Natural killer cell (primary cell): ENCODE data around the gene MICU2. TPM values are rescaled to one million over a fixed set of nuclear protein-coding genes. Genes with fewer than 3 reads are reported as not detected.

Experiments
- ATAC-seq, 3 donors: fragments of 150-1000 bp in 2 of 3; fragments of 200-7000 bp in 1 of 3; cut with Tn5 transposase; 1 replicate in 1 of 3; 2 replicates in 2 of 3; pipeline ENCODE4 v1.10.0; 2021; ENCODE audit warnings: mild to moderate bottlenecking in 2 of 3, moderate library complexity in 2 of 3
- DNase-seq, 2 donors: peaks; one replicate each; pipeline versions ENCODE4 v3.0.0 to v3.0.0-alpha.2; 2013 to 2021; ENCODE audit warnings: mixed read lengths in 1 of 2
- H3K27ac ChIP-seq: one replicate; pipeline ENCODE4 v1.5.1; 2013; ENCODE audit warnings: mild to moderate bottlenecking, low read length
- H3K27me3 ChIP-seq: one replicate; pipeline ENCODE4 v1.6.1; 2013; ENCODE audit warnings: low read length; ENCODE audit not compliant: control insufficient read depth, insufficient read depth
- H3K36me3 ChIP-seq: one replicate; pipeline ENCODE4 v1.6.1; 2013; ENCODE audit warnings: low read length; ENCODE audit not compliant: control insufficient read depth, insufficient read depth
- H3K4me1 ChIP-seq: one replicate; pipeline ENCODE4 v1.6.1; 2013; ENCODE audit warnings: low read length; ENCODE audit not compliant: control insufficient read depth, insufficient read depth
- H3K4me3 ChIP-seq: one replicate; pipeline ENCODE4 v1.5.1; 2013; ENCODE audit warnings: low read length
- H3K9me3 ChIP-seq: one replicate; pipeline ENCODE4 v1.6.1; 2013; ENCODE audit warnings: low read length; ENCODE audit not compliant: control insufficient read depth, insufficient read depth
- H3K27ac Mint-ChIP-seq, 2 donors: one replicate each; pipeline ENCODE4 v1.8.0; 2022; ENCODE audit warnings: mild to moderate bottlenecking in 2 of 2, mixed read lengths in 2 of 2, moderate library complexity in 1 of 2
- H3K27me3 Mint-ChIP-seq, 2 donors: one replicate each; pipeline ENCODE4 v1.8.0; 2022; ENCODE audit warnings: low read depth in 2 of 2, mixed read lengths in 2 of 2
- H3K36me3 Mint-ChIP-seq: one replicate; pipeline ENCODE4 v1.8.0; 2022; ENCODE audit warnings: mixed read lengths
- H3K4me1 Mint-ChIP-seq, 2 donors: one replicate each; pipeline ENCODE4 v1.8.0; 2022; ENCODE audit warnings: mixed read lengths in 2 of 2
- H3K4me3 Mint-ChIP-seq: one replicate; pipeline ENCODE4 v1.8.0; 2022; ENCODE audit warnings: mild to moderate bottlenecking, moderate library complexity, mixed read lengths
- H3K9me3 Mint-ChIP-seq, 2 donors: one replicate each; pipeline ENCODE4 v1.8.0; 2022; ENCODE audit warnings: mixed read lengths in 2 of 2
- CTCF ChIP-seq: fragments of 200-600 bp; IDR thresholded peaks from one replicate; pipeline ENCODE4 v1.8.0; 2022; ENCODE audit warnings: antibody characterized with exemption
- WGBS: methylation state at CpG from one replicate; pipeline ENCODE4 v1.1.7; 2013; ENCODE audit warnings: missing lambda C conversion rate; ENCODE audit not compliant: insufficient coverage; 5-methylcytosine and 5-hydroxymethylcytosine counted together
- intact Hi-C: fragments of 100-400 bp; cut with micrococcal nuclease; formaldehyde crosslinking; loops from one replicate; pipeline ENCODE4 v1.14.2; 2022
- total RNA-seq, 4 donors: library from RNA; stranded (reverse); fragments of 120-200 nt in 1 of 4; gene quantifications; one replicate each; pipeline versions ENCODE4 v1.2.3 to v1.2.4, GENCODE V29; 2013 to 2022

The MICU2 gene
- total RNA-seq, 3 donors from 2014 or later (not counting 1 experiment from before 2014, with no cell fraction given) = 40.2 to 47.1 (median 41.4) TPM

- no peak for ATAC-seq
- no peaks in the 10 kb centered on the region for H3K4me1 Mint-ChIP-seq
- no peak overlapping the region for H3K27ac Mint-ChIP-seq
- Histone ChIP-seq H3K27me3 (no peaks in the 10 kb centered on the region), H3K9me3 (no peaks in the 10 kb centered on the region), H3K27ac (no peak overlapping the region), H3K4me3 (no peak overlapping the region), H3K36me3 (no peaks in the 10 kb centered on the region), H3K4me1 (no peaks in the 10 kb centered on the region)
- peaks cover 10 to 26% of the 10 kb centered on the region in 2 donors for H3K27me3 Mint-ChIP-seq
- intact Hi-C loops = no loop called here
- H3K9me3 Mint-ChIP-seq = no peaks in the 10 kb centered on the region
- H3K36me3 Mint-ChIP-seq = no peaks in the 10 kb centered on the region
- DNase-seq = no peak
- WGBS = 80% methylated on average over 3 of the region's 3 CpGs
- no peak overlapping the region for H3K4me3 Mint-ChIP-seq
- no peak for TF ChIP-seq CTCF
These were observed 12.9 kb upstream of the MICU2 start for GRCh38 chr13:21616880-21617279.

- Mint-ChIP-seq H3K4me3 (no peak overlapping the region), H3K27me3 (peaks cover 10 to 21% of the 10 kb centered on the region in 2 donors), H3K4me1 (no peaks in the 10 kb centered on the region), H3K27ac (no peak overlapping the region), H3K9me3 (no peaks in the 10 kb centered on the region), H3K36me3 (no peaks in the 10 kb centered on the region)
- intact Hi-C loops = no loop called here
- 52% methylated on average over 4 of the region's 5 CpGs for WGBS
- no peaks in the 10 kb centered on the region for H3K4me1 ChIP-seq
- H3K9me3 ChIP-seq = no peaks in the 10 kb centered on the region
- H3K27ac ChIP-seq = no peak overlapping the region
- TF ChIP-seq CTCF = no peak
- ATAC-seq (no peak), DNase-seq (no peak)
- no peaks in the 10 kb centered on the region for H3K36me3 ChIP-seq
- no peak overlapping the region for H3K4me3 ChIP-seq
- H3K27me3 ChIP-seq = no peaks in the 10 kb centered on the region
These were observed 12.4 kb upstream of the MICU2 start for GRCh38 chr13:21616205-21616866.

GRCh38 chr13:21615427-21615826 is 11.5 kb upstream of the MICU2 start:
- Histone ChIP-seq H3K27me3 (no peaks in the 10 kb centered on the region), H3K36me3 (no peaks in the 10 kb centered on the region), H3K9me3 (no peaks in the 10 kb centered on the region), H3K27ac (no peak overlapping the region), H3K4me3 (no peak overlapping the region), H3K4me1 (no peaks in the 10 kb centered on the region)
- Mint-ChIP-seq H3K4me1 (no peaks in the 10 kb centered on the region), H3K4me3 (no peak overlapping the region), H3K36me3 (no peaks in the 10 kb centered on the region), H3K27ac (no peak overlapping the region), H3K27me3 (peaks cover 8 to 17% of the 10 kb centered on the region in 2 donors), H3K9me3 (no peaks in the 10 kb centered on the region)
- no peak for TF ChIP-seq CTCF
- no peak for DNase-seq
- intact Hi-C loops = no loop called here
- no peak for ATAC-seq
- 84% methylated on average over 2 of the region's 2 CpGs for WGBS

- Mint-ChIP-seq H3K27me3 (peaks cover 8% of the 10 kb centered on the region in 2 donors), H3K9me3 (no peaks in the 10 kb centered on the region)
These were observed 9.8 kb upstream of the MICU2 start for GRCh38 chr13:21613791-21614190.

More at GRCh38 chr13:21613791-21614190, 9.8 kb upstream of the MICU2 start:
- intact Hi-C loops = no loop called here
- Histone ChIP-seq H3K4me1 (no peaks in the 10 kb centered on the region), H3K36me3 (no peaks in the 10 kb centered on the region), H3K4me3 (no peak overlapping the region), H3K9me3 (no peaks in the 10 kb centered on the region), H3K27me3 (no peaks in the 10 kb centered on the region), H3K27ac (no peak overlapping the region)
- Mint-ChIP-seq H3K4me3 (no peak overlapping the region), H3K4me1 (no peaks in the 10 kb centered on the region), H3K36me3 (no peaks in the 10 kb centered on the region), H3K27ac (no peak overlapping the region)
- TF ChIP-seq CTCF = no peak
- 71% methylated on average over 3 of the region's 4 CpGs for WGBS
- DNase-seq (no peak), ATAC-seq (no peak)
